ENCODE data around the gene RDX.

Gene RDX

DNA sequence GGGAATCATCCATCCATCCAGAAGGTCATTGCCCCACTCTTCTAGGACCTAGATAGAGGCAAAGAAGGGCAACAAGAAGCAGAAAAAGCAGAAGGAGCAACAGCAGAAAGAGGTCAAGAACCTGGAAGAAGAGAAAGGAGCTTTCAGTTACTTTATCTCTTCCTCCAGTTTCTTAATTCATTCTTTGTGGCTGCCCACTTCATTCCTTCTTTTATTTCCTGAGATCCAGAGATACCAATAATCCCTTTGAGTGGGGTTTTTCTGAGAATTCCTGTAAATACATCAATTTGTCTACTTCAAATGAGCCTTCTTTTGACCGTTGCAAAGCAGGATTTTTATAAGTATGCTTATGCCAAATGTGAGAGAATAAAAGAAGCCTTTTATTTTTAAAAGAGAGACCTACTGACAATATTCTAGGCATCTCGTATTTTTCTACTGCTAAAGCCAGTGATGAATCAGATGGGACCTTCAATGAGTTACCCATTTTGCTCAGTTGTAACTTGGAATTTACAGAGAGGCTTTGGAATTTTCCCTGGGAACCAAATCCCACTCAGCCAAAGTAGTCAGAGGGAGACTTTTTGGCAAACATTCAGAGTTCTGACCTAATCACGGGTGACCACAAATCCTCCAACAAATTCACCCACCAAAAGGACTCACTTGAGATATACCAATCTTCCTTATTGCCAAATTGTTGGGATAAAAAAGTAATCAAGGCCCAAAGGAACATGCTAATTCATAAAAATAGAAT is 148.3 kb downstream of the RDX start:
- Histone ChIP-seq H3K4me1 (ENCODE audit: control insufficient read depth, insufficient read depth, low read length) (peaks cover 9% of the 10 kb centered on the region), H3K4me3 (ENCODE audit: low read length) (no peak overlapping the region), H3K9me3 (ENCODE audit: control insufficient read depth, low read length) (no peaks in the 10 kb centered on the region), H3K27me3 (replicated peaks; ENCODE audit: control insufficient read depth, insufficient read depth, low read length) (no peaks in the 10 kb centered on the region), H3K9ac (ENCODE audit: low read length) (no peak overlapping the region), H3K36me3 (ENCODE audit: control insufficient read depth, insufficient read depth, low read length, severe bottlenecking) (no peaks in the 10 kb centered on the region)
- DNase-seq (ENCODE audit: low read depth), result no peak

DNA sequence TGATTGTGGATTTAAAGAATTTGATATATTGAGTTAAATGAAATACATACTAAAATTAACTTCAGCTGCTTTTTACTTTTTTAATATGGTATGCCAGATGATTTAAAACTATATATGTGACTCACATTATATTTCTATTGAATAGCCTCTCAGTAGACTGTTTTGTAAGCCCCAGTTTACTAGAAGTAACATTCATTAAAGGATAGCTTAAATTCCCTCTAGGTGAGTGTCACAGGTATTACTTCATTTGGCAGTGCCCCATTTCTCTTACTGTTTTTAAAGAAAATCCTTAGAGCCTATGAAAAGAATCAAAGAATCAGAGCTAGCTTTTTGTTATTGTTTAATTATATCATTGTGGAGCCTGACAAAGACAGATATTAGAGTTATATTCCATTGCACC is 154.6 kb downstream of the RDX start:
- Histone ChIP-seq H3K4me1 (ENCODE audit: control insufficient read depth, insufficient read depth, low read length) (no peaks in the 10 kb centered on the region), H3K9ac (ENCODE audit: low read length) (no peak overlapping the region), H3K4me3 (ENCODE audit: low read length) (no peak overlapping the region), H3K36me3 (ENCODE audit: control insufficient read depth, insufficient read depth, low read length, severe bottlenecking) (peaks cover 5% of the 10 kb centered on the region), H3K9me3 (ENCODE audit: control insufficient read depth, low read length) (no peaks in the 10 kb centered on the region), H3K27me3 (replicated peaks; ENCODE audit: control insufficient read depth, insufficient read depth, low read length) (no peaks in the 10 kb centered on the region)
- DNase-seq (ENCODE audit: low read depth), result no peak

DNA sequence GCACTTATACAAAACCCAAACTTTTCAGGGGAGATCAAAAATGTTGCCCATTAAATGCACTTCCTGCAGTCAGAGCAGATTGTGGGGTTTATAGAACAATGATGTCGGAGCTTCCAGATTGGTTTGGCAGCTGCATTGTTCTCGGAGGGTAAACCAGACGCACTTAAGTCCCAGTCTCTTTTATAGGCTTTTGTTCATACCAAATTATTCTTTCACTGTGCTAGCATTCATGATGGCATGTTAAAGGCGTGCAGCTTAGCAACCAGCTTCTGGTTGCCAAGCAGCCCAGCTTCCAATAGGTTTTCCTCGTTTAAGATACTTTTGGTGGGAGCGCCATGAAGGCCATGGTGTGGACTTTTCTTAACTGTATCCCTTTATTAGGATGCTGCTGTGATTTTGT is 162.3 kb downstream of the RDX start:
- H3K4me3 ChIP-seq (ENCODE audit: low read length), result no peak overlapping the region
- H3K27me3 ChIP-seq (replicated peaks; ENCODE audit: control insufficient read depth, insufficient read depth, low read length), result no peaks in the 10 kb centered on the region
- H3K4me1 ChIP-seq (ENCODE audit: control insufficient read depth, insufficient read depth, low read length), result peaks cover 9% of the 10 kb centered on the region
- H3K9me3 ChIP-seq (ENCODE audit: control insufficient read depth, low read length), result no peaks in the 10 kb centered on the region
- no peak for DNase-seq (ENCODE audit: low read depth)
- H3K9ac ChIP-seq (ENCODE audit: low read length), result no peak overlapping the region
- peaks cover 6% of the 10 kb centered on the region for H3K36me3 ChIP-seq (ENCODE audit: control insufficient read depth, insufficient read depth, low read length, severe bottlenecking)

DNA sequence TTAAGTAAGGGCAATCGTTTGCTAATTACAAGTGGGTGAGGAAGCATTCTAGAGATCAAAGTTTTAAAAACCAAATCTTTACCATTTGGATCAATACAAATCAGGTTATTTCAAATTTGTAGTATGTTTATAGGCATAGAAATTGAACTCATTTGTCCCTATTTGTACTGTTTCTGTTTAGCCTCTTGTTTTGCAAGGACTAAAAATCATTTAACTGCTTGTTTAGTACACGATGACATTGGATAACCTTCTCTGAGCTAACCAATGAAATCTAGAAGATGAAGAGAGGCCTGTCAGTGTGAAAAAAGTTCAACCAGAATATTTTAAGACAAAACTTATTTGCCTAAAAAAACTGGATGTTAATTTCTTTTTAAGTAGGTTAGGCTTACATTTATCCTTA is 163.3 kb downstream of the RDX start:
- DNase-seq (ENCODE audit: low read depth), result no peak
- H3K9ac ChIP-seq (ENCODE audit: low read length), result no peak overlapping the region
- H3K9me3 ChIP-seq (ENCODE audit: control insufficient read depth, low read length), result no peaks in the 10 kb centered on the region
- H3K4me3 ChIP-seq (ENCODE audit: low read length), result no peak overlapping the region
- H3K36me3 ChIP-seq (ENCODE audit: control insufficient read depth, insufficient read depth, low read length, severe bottlenecking), result peaks cover 6% of the 10 kb centered on the region
- peaks cover 18% of the 10 kb centered on the region for H3K4me1 ChIP-seq (ENCODE audit: control insufficient read depth, insufficient read depth, low read length)
- H3K27me3 ChIP-seq (replicated peaks; ENCODE audit: control insufficient read depth, insufficient read depth, low read length), result no peaks in the 10 kb centered on the region

DNA sequence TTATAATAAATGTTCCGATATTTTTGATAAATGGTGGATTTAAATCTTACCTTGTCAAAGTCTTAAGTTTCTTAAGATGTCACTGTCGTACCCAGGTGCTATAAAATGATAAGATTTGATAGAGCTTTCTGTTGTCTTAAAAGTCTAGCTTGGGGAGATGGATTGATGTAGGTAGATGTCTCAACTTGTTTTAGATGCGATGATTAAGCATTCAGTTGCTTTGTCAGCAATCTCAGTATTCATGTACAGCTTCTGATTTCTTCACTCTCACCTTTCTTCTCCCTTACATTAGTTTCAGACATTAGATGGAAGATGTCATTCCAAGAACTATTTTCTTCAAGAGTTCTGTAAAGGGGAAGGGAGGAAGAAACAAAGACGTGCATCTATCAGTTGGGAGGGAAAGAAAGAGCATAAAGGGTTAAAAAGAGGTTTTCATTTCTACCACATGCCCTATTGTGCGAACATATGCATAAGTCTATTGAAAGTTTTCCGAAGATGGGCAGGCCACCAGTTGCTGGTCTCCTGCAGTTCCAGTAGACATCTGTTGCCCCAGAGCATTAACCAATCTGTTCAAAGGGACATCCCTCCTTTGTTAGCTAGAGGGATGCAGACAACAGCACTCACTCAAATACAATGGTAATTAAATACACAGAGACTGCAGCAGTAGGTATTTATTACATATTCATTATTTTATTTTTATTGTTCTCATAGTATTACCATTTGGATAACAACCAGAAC is 164.9 kb downstream of the RDX start:
- Histone ChIP-seq H3K9ac (ENCODE audit: low read length) (no peak overlapping the region), H3K27me3 (replicated peaks; ENCODE audit: control insufficient read depth, insufficient read depth, low read length) (no peaks in the 10 kb centered on the region), H3K36me3 (ENCODE audit: control insufficient read depth, insufficient read depth, low read length, severe bottlenecking) (no peaks in the 10 kb centered on the region), H3K4me3 (ENCODE audit: low read length) (no peak overlapping the region), H3K4me1 (ENCODE audit: control insufficient read depth, insufficient read depth, low read length) (peaks cover 23% of the 10 kb centered on the region), H3K9me3 (ENCODE audit: control insufficient read depth, low read length) (no peaks in the 10 kb centered on the region)
- no peak for DNase-seq (ENCODE audit: low read depth)

DNA sequence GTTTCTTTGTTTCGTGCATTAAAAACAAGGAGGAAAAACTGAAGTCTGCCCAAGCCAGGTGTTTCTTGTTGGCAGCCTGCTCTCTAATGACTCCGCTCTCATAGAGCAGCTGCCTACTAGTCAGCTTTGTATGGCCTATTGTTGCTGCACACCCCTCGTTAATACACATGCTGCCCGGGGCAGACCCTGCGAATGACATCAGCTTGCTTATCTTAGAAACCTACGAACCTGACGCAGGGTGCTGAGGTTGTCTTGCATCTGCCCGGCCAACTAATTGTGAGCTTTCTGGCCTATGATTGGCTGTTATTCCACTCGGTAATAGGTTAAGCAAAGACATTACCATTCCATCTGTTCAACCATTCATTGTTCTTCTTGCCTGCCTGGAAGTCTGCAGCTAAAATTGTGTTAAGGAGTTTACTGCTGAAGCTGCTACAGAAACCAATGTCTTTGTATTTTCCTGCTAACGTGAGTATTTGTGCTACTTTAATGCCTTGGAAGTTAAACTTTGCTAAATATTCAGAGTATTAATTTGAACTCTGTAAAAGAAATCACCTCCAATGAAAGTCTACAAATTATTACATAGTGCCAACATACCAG is 165.7 kb downstream of the RDX start:
- H3K4me3 ChIP-seq (ENCODE audit: low read length), result no peak overlapping the region
- no peaks in the 10 kb centered on the region for H3K36me3 ChIP-seq (ENCODE audit: control insufficient read depth, insufficient read depth, low read length, severe bottlenecking)
- H3K4me1 ChIP-seq (ENCODE audit: control insufficient read depth, insufficient read depth, low read length), result peaks cover 26% of the 10 kb centered on the region
- H3K9me3 ChIP-seq (ENCODE audit: control insufficient read depth, low read length), result no peaks in the 10 kb centered on the region
- H3K9ac ChIP-seq (ENCODE audit: low read length), result no peak overlapping the region
- DNase-seq (ENCODE audit: low read depth), result no peak
- no peaks in the 10 kb centered on the region for H3K27me3 ChIP-seq (replicated peaks; ENCODE audit: control insufficient read depth, insufficient read depth, low read length)

DNA sequence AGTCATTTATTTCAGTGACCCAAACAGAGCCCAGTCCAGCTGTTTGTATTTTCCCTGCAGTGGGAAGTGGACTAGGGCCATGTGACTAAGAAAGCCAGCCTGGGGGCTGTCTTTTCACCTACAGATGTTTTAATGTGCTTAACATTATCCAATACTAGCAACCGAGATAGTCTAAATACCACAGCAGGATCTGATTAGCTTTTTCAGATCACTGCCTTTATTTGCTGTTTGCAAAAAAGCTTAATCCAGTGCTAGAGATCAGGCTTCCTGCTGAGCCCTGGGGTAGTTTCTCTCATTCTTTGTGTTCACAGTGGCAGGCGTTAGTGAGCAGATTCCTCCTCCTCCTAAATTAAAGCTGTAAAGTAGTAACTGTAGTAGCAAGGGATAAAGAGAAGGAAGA is 168.3 kb downstream of the RDX start:
- Histone ChIP-seq H3K27me3 (replicated peaks; ENCODE audit: control insufficient read depth, insufficient read depth, low read length) (no peaks in the 10 kb centered on the region), H3K4me1 (ENCODE audit: control insufficient read depth, insufficient read depth, low read length) (peaks cover 30% of the 10 kb centered on the region), H3K9ac (ENCODE audit: low read length) (peak overlapping the region; percentile 52), H3K4me3 (ENCODE audit: low read length) (no peak overlapping the region), H3K36me3 (ENCODE audit: control insufficient read depth, insufficient read depth, low read length, severe bottlenecking) (no peaks in the 10 kb centered on the region), H3K9me3 (ENCODE audit: control insufficient read depth, low read length) (no peaks in the 10 kb centered on the region)
- peak; percentile 71 for DNase-seq (ENCODE audit: low read depth)

DNA sequence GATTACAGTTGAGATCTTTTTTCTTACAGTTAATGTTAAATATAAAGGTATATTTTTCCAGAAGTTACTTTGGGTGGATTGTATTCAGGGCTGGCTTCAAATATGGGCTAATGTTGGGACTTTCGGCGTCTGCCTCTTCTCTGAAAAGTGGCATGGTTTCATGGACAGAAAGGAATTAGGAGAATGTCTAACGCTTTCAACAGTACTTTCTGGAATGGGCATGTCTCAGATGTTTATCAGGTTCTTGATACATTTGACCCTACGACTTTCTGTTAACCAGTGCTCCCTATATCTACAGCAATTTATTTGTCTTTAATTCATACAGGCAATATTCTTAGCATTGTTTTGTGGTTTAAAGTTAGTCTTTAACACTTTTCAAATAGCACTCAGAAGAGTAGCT is 169.5 kb downstream of the RDX start:
- Histone ChIP-seq H3K4me1 (ENCODE audit: control insufficient read depth, insufficient read depth, low read length) (peaks cover 36% of the 10 kb centered on the region), H3K4me3 (ENCODE audit: low read length) (no peak overlapping the region), H3K27me3 (replicated peaks; ENCODE audit: control insufficient read depth, insufficient read depth, low read length) (no peaks in the 10 kb centered on the region), H3K36me3 (ENCODE audit: control insufficient read depth, insufficient read depth, low read length, severe bottlenecking) (no peaks in the 10 kb centered on the region), H3K9me3 (ENCODE audit: control insufficient read depth, low read length) (no peaks in the 10 kb centered on the region), H3K9ac (ENCODE audit: low read length) (no peak overlapping the region)
- no peak for DNase-seq (ENCODE audit: low read depth)

DNA sequence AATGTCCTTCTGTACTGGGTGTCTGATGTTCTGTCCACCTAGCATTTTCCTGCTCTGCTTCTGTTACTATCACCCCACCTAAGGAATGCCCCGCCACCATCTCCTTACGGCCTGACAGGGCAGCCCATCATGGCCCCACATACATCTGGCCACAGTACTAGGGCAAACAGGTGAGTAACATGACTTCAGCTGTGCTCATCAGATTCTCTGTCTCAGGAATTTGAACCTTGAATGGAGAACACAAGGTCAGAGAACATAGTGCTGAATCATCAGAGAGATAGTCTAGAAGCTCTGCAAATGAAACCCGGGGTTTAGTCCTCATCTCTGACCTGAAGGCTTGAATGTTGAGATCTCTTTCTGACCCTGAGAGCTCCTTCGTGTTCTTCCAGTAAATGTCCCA is 170.8 kb downstream of the RDX start:
- Histone ChIP-seq H3K4me3 (ENCODE audit: low read length) (no peak overlapping the region), H3K36me3 (ENCODE audit: control insufficient read depth, insufficient read depth, low read length, severe bottlenecking) (no peaks in the 10 kb centered on the region), H3K9ac (ENCODE audit: low read length) (no peak overlapping the region), H3K9me3 (ENCODE audit: control insufficient read depth, low read length) (no peaks in the 10 kb centered on the region), H3K27me3 (replicated peaks; ENCODE audit: control insufficient read depth, insufficient read depth, low read length) (no peaks in the 10 kb centered on the region), H3K4me1 (ENCODE audit: control insufficient read depth, insufficient read depth, low read length) (peaks cover 43% of the 10 kb centered on the region)
- peak; percentile 19 for DNase-seq (ENCODE audit: low read depth)

Data from adipocyte (in vitro differentiated cells).